H1 (cell line): ENCODE data around the gene RPIA. TPM values are rescaled to one million over a fixed set of nuclear protein-coding genes. Genes with fewer than 3 reads are reported as not detected.

Experiments
- CTCF ChIA-PET: fragments of 300-600 bp; sonication (Branson Sonifier 250); formaldehyde crosslinking; loops from one replicate; lab custom pipeline; 2021; ENCODE audit not compliant: partially characterized antibody; lab: Charles Lee
- POLR2A ChIA-PET: fragments of 300-600 bp; sonication (Branson Sonifier 250); formaldehyde crosslinking; loops from one replicate; lab custom pipeline; 2021; ENCODE audit warnings: inconsistent platforms; ENCODE audit not compliant: partially characterized antibody; lab: Charles Lee
- DNase-seq, 2 experiments: peaks; one replicate each; pipeline versions ENCODE4 v3.0.0 to v3.0.0-alpha.2; 2010 to 2022; ENCODE audit warnings: low spot score in 2 of 2, low read depth in 1 of 2, mixed read lengths in 1 of 2
- FAIRE-seq: peaks from 2 replicates; lab custom pipeline; 2011; peaks lifted over from hg19 to GRCh38; lab: Jason Lieb, UNC
- H2AFZ ChIP-seq: 2 replicates; pipeline ENCODE4 v1.8.1; 2012; ENCODE audit warnings: low read length, inconsistent platforms
- H2AK5ac ChIP-seq: 2 replicates; pipeline ENCODE4 v1.6.1; 2013; ENCODE audit warnings: low read depth, low read length
- H2BK120ac ChIP-seq: replicated peaks from 2 replicates; pipeline ENCODE3; 2013; ENCODE audit warnings: low read depth, low read length, inconsistent platforms
- H2BK12ac ChIP-seq: 2 replicates; pipeline ENCODE4 v1.6.1; 2013; ENCODE audit warnings: low read depth, low read length
- H2BK15ac ChIP-seq: 2 replicates; pipeline ENCODE4 v1.6.1; 2013; ENCODE audit warnings: low read length
- H2BK20ac ChIP-seq: 2 replicates; pipeline ENCODE4 v1.6.1; 2013; ENCODE audit warnings: low read length
- H2BK5ac ChIP-seq: 2 replicates; pipeline ENCODE4 v1.6.1; 2013; ENCODE audit warnings: low read depth, low read length
- H3K14ac ChIP-seq: 2 replicates; pipeline ENCODE4 v1.6.1; 2013; ENCODE audit warnings: inconsistent platforms; ENCODE audit not compliant: insufficient read length
- H3K18ac ChIP-seq: 2 replicates; pipeline ENCODE4 v1.6.1; 2013; ENCODE audit warnings: low read length; ENCODE audit errors: extremely low read depth
- H3K23ac ChIP-seq: 2 replicates; pipeline ENCODE4 v1.6.1; 2013; ENCODE audit warnings: inconsistent platforms; ENCODE audit not compliant: insufficient read length
- H3K23me2 ChIP-seq: 2 replicates; pipeline ENCODE4 v1.6.1; 2013; ENCODE audit warnings: low read depth, low read length
- H3K27ac ChIP-seq: 2 replicates; pipeline ENCODE4 v1.6.1; 2011; ENCODE audit warnings: low read depth, low read length, inconsistent platforms
- H3K27me3 ChIP-seq, 4 experiments: replicated peaks in 1 of 4; 1 replicate in 1 of 4; 2 replicates in 3 of 4; pipeline versions ENCODE4 v1.6.1 to v1.8.1; 2011 to 2013; ENCODE audit warnings: low read length in 3 of 4, mild to moderate bottlenecking in 3 of 4, inconsistent platforms in 2 of 4, mixed read lengths in 2 of 4, moderate library complexity in 1 of 4; ENCODE audit not compliant: control insufficient read depth in 3 of 4, insufficient read depth in 3 of 4; ENCODE audit errors: extremely low read depth in 1 of 4
- H3K36me3 ChIP-seq, 4 experiments: 2 replicates each; pipeline versions ENCODE4 v1.6.1 to v1.8.1; 2011 to 2013; ENCODE audit warnings: mild to moderate bottlenecking in 4 of 4, low read length in 3 of 4, moderate library complexity in 2 of 4, control low read depth in 1 of 4, inconsistent platforms in 1 of 4; ENCODE audit not compliant: insufficient read depth in 4 of 4, control insufficient read depth in 2 of 4
- H3K4ac ChIP-seq: replicated peaks from 2 replicates; pipeline ENCODE3; 2013; ENCODE audit warnings: low read length, low read depth, mixed read lengths, inconsistent platforms; ENCODE audit not compliant: insufficient read length
- H3K4me1 ChIP-seq, 4 experiments: replicated peaks in 1 of 4; 1 replicate in 1 of 4; 2 replicates in 3 of 4; pipeline versions ENCODE4 v1.6.1 to v1.8.1; 2011 to 2013; ENCODE audit warnings: low read length in 3 of 4, inconsistent platforms in 2 of 4, mixed read lengths in 1 of 4; ENCODE audit not compliant: insufficient read depth in 4 of 4, control insufficient read depth in 3 of 4
- H3K4me2 ChIP-seq, 2 experiments: 2 replicates each; pipeline versions ENCODE4 v1.6.1 to v1.8.1; 2011 to 2013; ENCODE audit warnings: low read depth in 2 of 2, low read length in 2 of 2, control low read depth in 1 of 2, inconsistent platforms in 1 of 2, mild to moderate bottlenecking in 1 of 2; ENCODE audit not compliant: insufficient read depth in 1 of 2
- H3K4me3 ChIP-seq, 4 experiments: fragments of 200-600, 300-600 bp in 1 of 4; sonication (generic), shearing (Covaris generic), sonication (Bioruptor Twin) in 1 of 4; 2 replicates each; pipeline versions ENCODE4 v1.5.1 to v1.8.1; 2011 to 2016; ENCODE audit warnings: low read length in 4 of 4, low read depth in 3 of 4, control low read depth in 2 of 4, inconsistent platforms in 2 of 4, mild to moderate bottlenecking in 2 of 4, mixed read lengths in 1 of 4, moderate library complexity in 1 of 4; ENCODE audit not compliant: insufficient read depth in 2 of 4; ENCODE audit errors: extremely low read depth in 1 of 4
- H3K56ac ChIP-seq: replicated peaks from 2 replicates; pipeline ENCODE3; 2013; ENCODE audit warnings: low read depth, mild to moderate bottlenecking, mixed read lengths, low read length, inconsistent platforms; ENCODE audit not compliant: insufficient read length
- H3K79me1 ChIP-seq: 2 replicates; pipeline ENCODE4 v1.6.1; 2013; ENCODE audit warnings: low read depth, low read length, control low read depth
- H3K79me2 ChIP-seq, 2 experiments: 2 replicates each; pipeline versions ENCODE4 v1.6.1 to v1.8.1; 2012 to 2013; ENCODE audit warnings: low read length in 2 of 2, mild to moderate bottlenecking in 2 of 2, inconsistent platforms in 1 of 2; ENCODE audit not compliant: insufficient read depth in 2 of 2, control insufficient read depth in 1 of 2
- H3K9ac ChIP-seq, 4 experiments: replicated peaks in 1 of 4; 1 replicate in 1 of 4; 2 replicates in 3 of 4; pipeline versions ENCODE4 v1.6.1 to v1.8.1; 2011 to 2013; ENCODE audit warnings: low read depth in 3 of 4, low read length in 3 of 4, control low read depth in 2 of 4, mild to moderate bottlenecking in 2 of 4, moderate library complexity in 2 of 4, inconsistent platforms in 1 of 4; ENCODE audit errors: extremely low read depth in 1 of 4
- H3K9me3 ChIP-seq, 2 experiments: 2 replicates each; pipeline versions ENCODE4 v1.6.1 to v1.8.1; 2012 to 2013; ENCODE audit warnings: mild to moderate bottlenecking in 2 of 2, moderate library complexity in 2 of 2, control low read depth in 1 of 2, inconsistent platforms in 1 of 2, low read depth in 1 of 2, low read length in 1 of 2, mixed read lengths in 1 of 2; ENCODE audit not compliant: insufficient read depth in 2 of 2
- H4K20me1 ChIP-seq, 2 experiments: replicated peaks in 1 of 2; 2 replicates each; pipeline versions ENCODE3 to v1.8.1; 2011 to 2013; ENCODE audit warnings: inconsistent platforms in 2 of 2, low read length in 2 of 2, mild to moderate bottlenecking in 1 of 2; ENCODE audit not compliant: insufficient read depth in 2 of 2, control insufficient read depth in 1 of 2
- H4K5ac ChIP-seq: 2 replicates; pipeline ENCODE4 v1.6.1; 2013; ENCODE audit warnings: low read length, low read depth, mixed read lengths, inconsistent platforms; ENCODE audit not compliant: insufficient read length
- H4K8ac ChIP-seq: 2 replicates; pipeline ENCODE4 v1.8.0; 2013; ENCODE audit warnings: mild to moderate bottlenecking, moderate library complexity, low read length, inconsistent platforms; ENCODE audit not compliant: insufficient read depth; ENCODE audit errors: extremely low read depth
- H4K91ac ChIP-seq: replicated peaks from 2 replicates; pipeline ENCODE3; 2013; ENCODE audit warnings: low read length, mixed read lengths, inconsistent platforms; ENCODE audit not compliant: insufficient read length
- EGR1 ChIP-seq: IDR thresholded peaks from 2 replicates; pipeline ENCODE4 v1.6.1; 2011; ENCODE audit warnings: low read depth, low read length, borderline replicate concordance
- EP300 ChIP-seq, 2 experiments: IDR thresholded peaks; 1 replicate in 1 of 2; 2 replicates in 1 of 2; pipeline ENCODE4 v1.6.1; 2011 to 2012; ENCODE audit warnings: low read depth in 2 of 2, low read length in 2 of 2, mild to moderate bottlenecking in 2 of 2, borderline replicate concordance in 1 of 2, inconsistent platforms in 1 of 2, moderate library complexity in 1 of 2
- KDM1A ChIP-seq: fragments of 200-600, 300-600 bp; sonication (generic); IDR thresholded peaks from 2 replicates; pipeline ENCODE4 v1.7.1; 2016; ENCODE audit warnings: mild to moderate bottlenecking, low read length, borderline replicate concordance
- KDM4A ChIP-seq: IDR thresholded peaks from one replicate; pipeline ENCODE4 v1.7.1; 2012; ENCODE audit warnings: low read depth, mild to moderate bottlenecking, moderate library complexity, low read length, inconsistent platforms; ENCODE audit not compliant: severe bottlenecking
- NANOG ChIP-seq: IDR thresholded peaks from 2 replicates; pipeline ENCODE4 v1.6.1; 2011; ENCODE audit warnings: low read length, low read depth, mild to moderate bottlenecking, inconsistent platforms; ENCODE audit not compliant: insufficient read depth, poor library complexity, severe bottlenecking
- RBBP5 ChIP-seq: IDR thresholded peaks from 2 replicates; pipeline ENCODE4 v1.7.1; 2012; ENCODE audit warnings: low read depth, mild to moderate bottlenecking, inconsistent platforms, low read length, moderate library complexity, borderline replicate concordance
- SRF ChIP-seq: IDR thresholded peaks from 2 replicates; pipeline ENCODE4 v1.6.1; 2011; ENCODE audit warnings: mild to moderate bottlenecking, low read depth, low read length, moderate library complexity
- SUZ12 ChIP-seq: fragments of 200-600 bp; sonication (generic); IDR thresholded peaks from 2 replicates; pipeline ENCODE4 v1.6.1; 2012; ENCODE audit warnings: mild to moderate bottlenecking, inconsistent platforms, low read length, moderate library complexity, mixed read lengths
- TAF1 ChIP-seq: IDR thresholded peaks from 2 replicates; pipeline ENCODE4 v1.6.1; 2011; ENCODE audit warnings: mild to moderate bottlenecking, low read depth, low read length
- TCF12 ChIP-seq: IDR thresholded peaks from 2 replicates; pipeline ENCODE4 v1.6.1; 2011; ENCODE audit warnings: low read depth, mild to moderate bottlenecking, low read length
- TEAD4 ChIP-seq: IDR thresholded peaks from 2 replicates; pipeline ENCODE4 v1.6.1; 2012; ENCODE audit warnings: low read depth, low read length, inconsistent platforms, mixed read lengths
- YY1 ChIP-seq: IDR thresholded peaks from 2 replicates; pipeline ENCODE4 v1.6.1; 2011; ENCODE audit warnings: low read depth, mild to moderate bottlenecking, low read length
- WGBS, 2 experiments: shearing (Covaris generic) in 1 of 2; methylation state at CpG; one replicate each; pipeline versions ENCODE4 v1.1.6 to v1.1.7; 2013 to 2015; ENCODE audit warnings: low lambda C conversion rate in 2 of 2, mixed read lengths in 2 of 2, inconsistent platforms in 1 of 2, low coverage in 1 of 2, missing lambda C conversion rate in 1 of 2; ENCODE audit not compliant: insufficient replicate concordance in 2 of 2, insufficient coverage in 1 of 2, insufficient read length in 1 of 2; ENCODE audit errors: extremely low coverage in 1 of 2, missing lambda C conversion rate in 1 of 2; 5-methylcytosine and 5-hydroxymethylcytosine counted together
- polyA plus RNA-seq, 7 experiments: library from polyadenylated mRNA; depleted of rRNA in 3 of 7; stranded (reverse) in 5 of 7; unstranded in 2 of 7; fragments of >200 nt in 5 of 7; fragments of 200-250 nt in 2 of 7; gene quantifications; 1 replicate in 5 of 7; 2 replicates in 1 of 7; 4 replicates in 1 of 7; pipeline versions ENCODE4 v1.2.1 to v1.2.3, GENCODE V29; 2011 to 2013; ENCODE audit warnings: missing spikeins in 2 of 7, mixed read lengths in 2 of 7
- total RNA-seq: library from RNA; stranded (reverse); fragmentation: NEBNext Ultra II Directional; extraction: Animal tissue kit (Norgen Biotek cat#: 25700); gene quantifications from 2 replicates; pipeline ENCODE4 v1.2.1, GENCODE V29; 2021
- TF ChIP-seq, protein P1 (sequence below): IDR thresholded peaks from 2 replicates; pipeline ENCODE4 v1.6.1; 2011; ENCODE audit warnings: low read length, improper control_type of control experiment

RPIA gene
- total and polyA plus RNA-seq, 2 of the 8 experiments (the other 6 are each of a cell fraction or from before 2014, with no cell fraction given): 13.1 to 24.0 TPM

DNA sequence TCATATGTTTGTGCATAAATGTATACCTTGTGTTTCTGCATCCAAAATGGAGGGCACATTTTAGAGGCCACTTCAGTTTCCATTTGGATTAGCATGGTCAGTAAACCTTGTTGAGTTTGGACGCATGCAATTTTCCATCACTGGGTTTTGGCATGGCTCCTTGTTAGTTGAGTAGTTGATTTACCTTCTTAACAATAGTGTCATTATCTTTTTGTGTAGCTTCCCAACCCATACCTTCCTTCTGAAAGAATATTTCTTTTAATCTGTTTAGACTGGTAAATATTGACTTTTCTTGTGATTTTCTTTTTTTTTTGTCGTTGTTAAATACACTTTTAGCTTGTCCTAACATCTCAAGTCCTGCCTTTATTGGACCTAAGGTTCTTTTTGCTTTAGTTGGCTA, 15.5 kb downstream of the RPIA start:
- H2BK12ac ChIP-seq: no peak overlapping the region
- H3K4ac ChIP-seq: no peak overlapping the region
- no peak overlapping the region for H3K23ac ChIP-seq
- peaks cover 0 to 26% (median 1%) of the 10 kb centered on the region in 4 experiments; a peak in 5 of 8 replicates for H3K36me3 ChIP-seq
- ChIA-PET POLR2A (interaction anchor here (0.6 to 1.0 kb wide), 2 partner anchors 9 to 16 kb away, joined by 3 read pairs; partner anchors contain the start of gene RPIA), CTCF (interaction anchor here (0.6 to 1.9 kb wide), 3 partner anchors 15 to 22 kb away, joined by 3 to 7 read pairs (median 3); no protein-coding TSS in a partner anchor)
- H3K4me3 ChIP-seq: no peak overlapping the region
- H3K9ac ChIP-seq: no peak overlapping the region
- H3K27me3 ChIP-seq: no peaks in the 10 kb centered on the region
- WGBS, 2 experiments: 91% methylated on average over 2 of the region's 2 CpGs; no CpG with 5 or more reads in 1 of the 2 experiments
- no peak overlapping the region for H4K8ac ChIP-seq
- FAIRE-seq (no peak), DNase-seq (no peak)
- no peak overlapping the region for H3K18ac ChIP-seq
- H3K27ac ChIP-seq: no peak overlapping the region
- H3K9me3 ChIP-seq: peaks cover 0 to 3% of the 10 kb centered on the region in 2 experiments; a peak in 2 of 4 replicates
- no peak overlapping the region for H2AFZ ChIP-seq
- no peaks in the 10 kb centered on the region for H3K79me2 ChIP-seq
- H4K5ac ChIP-seq: no peak overlapping the region
- no peak overlapping the region for H2BK15ac ChIP-seq
- H3K23me2 ChIP-seq: no peaks in the 10 kb centered on the region
- H2BK20ac ChIP-seq: no peak overlapping the region
- no peaks in the 10 kb centered on the region for H4K20me1 ChIP-seq
- H2AK5ac ChIP-seq: no peak overlapping the region
- H3K4me2 ChIP-seq: no peak overlapping the region
- H2BK120ac ChIP-seq: no peak overlapping the region
- H2BK5ac ChIP-seq: no peak overlapping the region
- H3K79me1 ChIP-seq: no peaks in the 10 kb centered on the region
- H3K14ac ChIP-seq: no peak overlapping the region
- no peak overlapping the region for H4K91ac ChIP-seq
- H3K4me1 ChIP-seq: peaks cover 0 to 10% (median 0%) of the 10 kb centered on the region in 4 experiments; a peak in 1 of 7 replicates
- no peak overlapping the region for H3K56ac ChIP-seq
- TF ChIP-seq SRF (no peak), TAF1 (no peak), YY1 (no peak), SUZ12 (no peak), TEAD4 (no peak), KDM1A (no peak), TCF12 (no peak), EP300 (IDR thresholded peaks at IDR 0.05; ENCODE audit: borderline replicate concordance in 1 of 2, low read depth in 2 of 2, low read length in 2 of 2) (no peak), NANOG (no peak), KDM4A (no peak), RBBP5 (no peak), EGR1 (no peak)
- TF ChIP-seq, protein P1, sequence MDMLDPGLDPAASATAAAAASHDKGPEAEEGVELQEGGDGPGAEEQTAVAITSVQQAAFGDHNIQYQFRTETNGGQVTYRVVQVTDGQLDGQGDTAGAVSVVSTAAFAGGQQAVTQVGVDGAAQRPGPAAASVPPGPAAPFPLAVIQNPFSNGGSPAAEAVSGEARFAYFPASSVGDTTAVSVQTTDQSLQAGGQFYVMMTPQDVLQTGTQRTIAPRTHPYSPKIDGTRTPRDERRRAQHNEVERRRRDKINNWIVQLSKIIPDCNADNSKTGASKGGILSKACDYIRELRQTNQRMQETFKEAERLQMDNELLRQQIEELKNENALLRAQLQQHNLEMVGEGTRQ: no peak
